Ishikawa (cell line): Measurements from ENCODE around the gene CDKN2B-AS1.
A peak's percentile ranks its signal among the peaks of the same experiment; 100 is the strongest.

Source experiments
- CEBPB ChIP-seq: IDR thresholded peaks from 2 replicates; pipeline ENCODE4 v1.6.1; 2012
- CREB1 ChIP-seq: IDR thresholded peaks from 2 replicates; pipeline ENCODE4 v1.6.1; 2012; ENCODE audit warnings: low read depth
- EGR1 ChIP-seq: IDR thresholded peaks from 2 replicates; pipeline ENCODE4 v1.6.1; 2012
- EP300 ChIP-seq: IDR thresholded peaks from 2 replicates; pipeline ENCODE4 v1.6.1; 2012; ENCODE audit warnings: borderline replicate concordance
- FOXM1 ChIP-seq: IDR thresholded peaks from 2 replicates; pipeline ENCODE4 v1.6.1; 2012; ENCODE audit warnings: low read depth, borderline replicate concordance
- MAX ChIP-seq: IDR thresholded peaks from 2 replicates; pipeline ENCODE4 v1.6.1; 2012
- NFIC ChIP-seq: IDR thresholded peaks from 2 replicates; pipeline ENCODE4 v1.6.1; 2012
- RAD21 ChIP-seq: IDR thresholded peaks from 2 replicates; pipeline ENCODE4 v1.6.1; 2012; ENCODE audit warnings: low read depth
- TAF1 ChIP-seq: IDR thresholded peaks from 2 replicates; pipeline ENCODE4 v1.6.1; 2012; ENCODE audit warnings: low read depth, mild to moderate bottlenecking
- TCF12 ChIP-seq: IDR thresholded peaks from 2 replicates; pipeline ENCODE4 v1.6.1; 2012; ENCODE audit warnings: low read depth
- TEAD4 ChIP-seq: IDR thresholded peaks from 2 replicates; pipeline ENCODE4 v1.6.1; 2012
- YY1 ChIP-seq: IDR thresholded peaks from 2 replicates; pipeline ENCODE4 v1.6.1; 2012; ENCODE audit warnings: low read depth
- ZBTB7A ChIP-seq: IDR thresholded peaks from 2 replicates; pipeline ENCODE4 v1.6.1; 2012; ENCODE audit warnings: low read depth
- TF ChIP-seq, protein P1 (sequence below): IDR thresholded peaks from 2 replicates; pipeline ENCODE4 v1.6.1; 2012
- TF ChIP-seq, protein P2 (sequence below): IDR thresholded peaks from 2 replicates; pipeline ENCODE4 v1.6.1; 2012; ENCODE audit warnings: low read depth, mild to moderate bottlenecking

CDKN2B-AS1 gene

GRCh38 chr9:22108581-22109370, 114.2 kb downstream of the CDKN2B-AS1 start:
- no peak for TF ChIP-seq RAD21
- TF ChIP-seq CREB1, result no peak
- no peak for TF ChIP-seq YY1
- TF ChIP-seq NFIC, result no peak
- no peak for TF ChIP-seq EP300
- no peak for TF ChIP-seq MAX
- TF ChIP-seq, protein P1, sequence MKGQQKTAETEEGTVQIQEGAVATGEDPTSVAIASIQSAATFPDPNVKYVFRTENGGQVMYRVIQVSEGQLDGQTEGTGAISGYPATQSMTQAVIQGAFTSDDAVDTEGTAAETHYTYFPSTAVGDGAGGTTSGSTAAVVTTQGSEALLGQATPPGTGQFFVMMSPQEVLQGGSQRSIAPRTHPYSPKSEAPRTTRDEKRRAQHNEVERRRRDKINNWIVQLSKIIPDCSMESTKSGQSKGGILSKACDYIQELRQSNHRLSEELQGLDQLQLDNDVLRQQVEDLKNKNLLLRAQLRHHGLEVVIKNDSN, result no peak
- TF ChIP-seq TCF12, result no peak
- TF ChIP-seq, protein P2, sequence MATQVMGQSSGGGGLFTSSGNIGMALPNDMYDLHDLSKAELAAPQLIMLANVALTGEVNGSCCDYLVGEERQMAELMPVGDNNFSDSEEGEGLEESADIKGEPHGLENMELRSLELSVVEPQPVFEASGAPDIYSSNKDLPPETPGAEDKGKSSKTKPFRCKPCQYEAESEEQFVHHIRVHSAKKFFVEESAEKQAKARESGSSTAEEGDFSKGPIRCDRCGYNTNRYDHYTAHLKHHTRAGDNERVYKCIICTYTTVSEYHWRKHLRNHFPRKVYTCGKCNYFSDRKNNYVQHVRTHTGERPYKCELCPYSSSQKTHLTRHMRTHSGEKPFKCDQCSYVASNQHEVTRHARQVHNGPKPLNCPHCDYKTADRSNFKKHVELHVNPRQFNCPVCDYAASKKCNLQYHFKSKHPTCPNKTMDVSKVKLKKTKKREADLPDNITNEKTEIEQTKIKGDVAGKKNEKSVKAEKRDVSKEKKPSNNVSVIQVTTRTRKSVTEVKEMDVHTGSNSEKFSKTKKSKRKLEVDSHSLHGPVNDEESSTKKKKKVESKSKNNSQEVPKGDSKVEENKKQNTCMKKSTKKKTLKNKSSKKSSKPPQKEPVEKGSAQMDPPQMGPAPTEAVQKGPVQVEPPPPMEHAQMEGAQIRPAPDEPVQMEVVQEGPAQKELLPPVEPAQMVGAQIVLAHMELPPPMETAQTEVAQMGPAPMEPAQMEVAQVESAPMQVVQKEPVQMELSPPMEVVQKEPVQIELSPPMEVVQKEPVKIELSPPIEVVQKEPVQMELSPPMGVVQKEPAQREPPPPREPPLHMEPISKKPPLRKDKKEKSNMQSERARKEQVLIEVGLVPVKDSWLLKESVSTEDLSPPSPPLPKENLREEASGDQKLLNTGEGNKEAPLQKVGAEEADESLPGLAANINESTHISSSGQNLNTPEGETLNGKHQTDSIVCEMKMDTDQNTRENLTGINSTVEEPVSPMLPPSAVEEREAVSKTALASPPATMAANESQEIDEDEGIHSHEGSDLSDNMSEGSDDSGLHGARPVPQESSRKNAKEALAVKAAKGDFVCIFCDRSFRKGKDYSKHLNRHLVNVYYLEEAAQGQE, result no peak
- no peak for TF ChIP-seq FOXM1
- TF ChIP-seq TEAD4, result no peak
- no peak for TF ChIP-seq TAF1

- TF ChIP-seq CEBPB (peak; percentile 57; the same call in 1 of the 2 replicates), MAX (no peak)
These were observed 116.8 kb downstream of the CDKN2B-AS1 start for GRCh38 chr9:22111176-22111953.

DNA sequence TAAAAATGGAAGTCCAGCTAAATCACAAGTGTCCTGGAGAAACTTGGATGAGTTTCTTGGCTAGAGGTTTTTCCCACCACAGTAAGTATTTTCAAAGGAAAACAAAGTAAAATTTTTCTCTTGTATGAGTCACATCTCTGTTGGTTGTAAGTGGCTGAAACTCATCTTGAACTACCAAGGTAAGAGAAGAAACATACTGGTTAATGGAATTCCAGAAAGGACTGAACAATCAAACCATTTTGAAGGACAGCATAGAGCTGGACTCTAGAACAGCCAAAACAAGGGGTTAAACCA, 117.3 kb downstream of the CDKN2B-AS1 start:
- no peak for TF ChIP-seq ZBTB7A
- TF ChIP-seq, protein P2, result no peak
- TF ChIP-seq NFIC, result no peak
- no peak for TF ChIP-seq TAF1
- TF ChIP-seq CREB1, result no peak
- TF ChIP-seq RAD21, result no peak
- TF ChIP-seq, protein P1, result no peak
- TF ChIP-seq TEAD4, result no peak
- no peak for TF ChIP-seq CEBPB
- no peak for TF ChIP-seq FOXM1
- no peak for TF ChIP-seq YY1
- no peak for TF ChIP-seq EP300
- TF ChIP-seq TCF12, result no peak
- no peak for TF ChIP-seq EGR1

- TF ChIP-seq FOXM1 (no peak), CEBPB (no peak), EP300 (no peak), RAD21 (no peak), EGR1 (no peak), TEAD4 (no peak)
- TF ChIP-seq, protein P1, result no peak
These were observed 118.6 kb downstream of the CDKN2B-AS1 start for GRCh38 chr9:22112870-22113821.

DNA sequence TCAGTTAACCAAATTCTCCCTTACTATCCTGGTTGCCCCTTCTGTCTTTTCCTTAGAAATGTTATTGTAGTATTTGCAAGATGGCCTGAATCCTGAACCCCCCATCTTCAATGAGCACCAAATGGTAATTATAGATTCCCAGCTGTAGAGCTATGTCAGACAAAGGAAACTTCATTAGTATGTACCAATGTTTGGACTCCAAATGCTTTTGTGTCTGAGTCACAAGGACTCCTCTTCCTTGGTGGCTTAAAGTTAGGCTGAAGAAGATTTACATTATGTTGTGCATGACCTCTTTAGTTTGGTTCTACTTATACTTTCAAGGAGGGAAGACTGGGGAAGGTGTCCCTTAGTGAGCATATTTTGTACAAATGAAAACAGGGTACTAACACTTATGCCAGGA, 120.4 kb downstream of the CDKN2B-AS1 start:
- TF ChIP-seq NFIC (no peak), MAX (no peak), TEAD4 (no peak), TAF1 (no peak), EP300 (no peak), TCF12 (no peak), FOXM1 (no peak), CREB1 (no peak), ZBTB7A (no peak), CEBPB (no peak), YY1 (no peak), EGR1 (no peak), RAD21 (no peak)
- TF ChIP-seq, protein P1, result no peak
- TF ChIP-seq, protein P2, result no peak
